GM18519 (cell line): ENCODE measurements around the gene SLC25A22.

ENCODE experiments used
- ATAC-seq: cut with Tn5 transposase; IDR thresholded peaks from one replicate; pipeline ENCODE4 v1.9.1; 2021; ENCODE audit warnings: mild to moderate bottlenecking, moderate library complexity; ENCODE audit not compliant: unreplicated experiment, low FRiP score

The SLC25A22 gene

GRCh38 chr11:776263-776560, 21.9 kb downstream of the SLC25A22 start:
- ATAC-seq = no peak

DNA sequence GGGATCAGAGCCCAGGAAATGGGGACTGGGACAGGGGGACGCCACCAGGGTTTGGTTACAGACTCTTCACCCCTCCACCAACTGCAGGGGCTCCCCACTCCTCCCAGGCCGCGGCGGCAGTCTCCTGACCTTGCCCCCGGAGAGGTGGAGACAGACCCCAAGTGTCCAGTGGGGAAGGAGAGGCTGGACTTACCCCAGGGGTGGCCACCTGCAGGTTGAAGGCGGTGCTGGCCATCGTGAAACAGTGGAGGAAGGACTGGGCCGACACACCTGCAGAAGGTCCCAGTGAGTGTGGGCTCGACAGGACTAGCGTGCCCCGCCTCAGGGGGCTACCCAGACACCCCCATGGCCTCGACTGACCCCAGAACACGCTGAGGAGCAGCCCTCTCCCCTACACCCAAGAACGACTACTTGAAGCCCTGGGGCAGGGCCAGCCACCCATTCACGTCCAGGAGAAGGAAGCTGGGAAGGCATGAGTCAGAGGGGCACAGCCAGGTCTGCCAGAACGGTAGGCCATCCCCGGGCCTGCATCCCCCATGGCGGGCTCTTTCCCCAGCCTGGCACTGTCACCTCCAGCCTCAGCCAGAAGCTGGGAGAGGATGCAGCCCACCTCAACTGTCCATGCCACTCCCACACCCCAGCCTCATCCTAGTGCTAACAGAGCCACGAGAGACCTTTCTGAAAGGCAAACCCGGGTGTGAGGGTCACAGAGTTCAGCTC, 23.0 kb downstream of the SLC25A22 start:
- ATAC-seq = no peak

- no peak for ATAC-seq
These were observed 24.3 kb downstream of the SLC25A22 start for GRCh38 chr11:773830-774229.

GRCh38 chr11:773425-773824, 24.7 kb downstream of the SLC25A22 start:
- ATAC-seq = no peak

- ATAC-seq = no peak
These were observed 25.4 kb downstream of the SLC25A22 start for GRCh38 chr11:772429-773390.

- no peak for ATAC-seq
These were observed 26.4 kb downstream of the SLC25A22 start for GRCh38 chr11:771617-772204.

DNA sequence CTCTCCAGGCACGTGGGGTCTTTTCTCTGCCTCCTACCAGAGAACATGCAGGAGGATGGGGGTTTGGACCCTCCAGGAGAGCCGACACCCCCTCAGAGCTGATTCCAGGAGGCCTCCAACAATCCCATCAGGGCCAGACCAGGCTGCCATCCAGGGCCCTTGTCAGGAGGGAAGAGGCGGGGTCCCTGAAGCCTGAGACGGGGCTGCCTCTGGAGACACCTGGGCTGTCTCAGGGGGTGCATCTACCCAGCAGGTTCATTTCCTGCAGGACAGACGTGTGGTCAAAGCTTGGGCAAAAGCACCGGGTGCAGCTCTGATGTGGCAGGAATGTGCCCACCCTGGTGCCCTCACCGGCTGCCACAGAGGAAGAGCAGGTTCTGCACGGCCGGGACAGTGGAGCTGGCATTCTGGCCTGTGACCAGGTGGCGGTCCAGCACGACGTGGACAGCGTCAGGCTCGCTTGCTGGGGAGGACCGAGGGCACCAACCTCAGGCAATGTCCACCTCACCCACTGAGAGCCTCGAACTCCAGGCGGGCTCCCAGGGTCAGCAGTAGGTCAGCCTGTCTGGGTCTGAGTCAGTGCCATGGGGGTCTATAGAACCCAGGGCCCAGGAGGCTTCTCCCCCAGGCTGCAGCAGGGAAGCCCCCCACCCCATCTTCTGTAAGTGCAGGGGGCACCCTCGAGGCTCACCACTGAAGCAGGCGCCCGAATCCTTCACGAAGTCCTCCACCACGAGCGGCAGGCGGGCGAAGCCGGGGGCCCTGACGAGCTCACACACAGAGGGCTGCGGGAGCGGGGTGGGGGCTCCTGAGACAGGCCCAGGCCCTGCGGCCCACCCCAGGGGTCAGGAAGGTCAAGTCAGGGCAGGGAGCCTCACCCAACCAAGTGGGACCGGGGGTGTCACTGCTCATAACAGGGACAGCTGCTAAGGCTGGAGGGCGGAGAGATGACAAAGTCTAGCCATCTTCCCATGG, 27.2 kb downstream of the SLC25A22 start:
- no peak for ATAC-seq

DNA sequence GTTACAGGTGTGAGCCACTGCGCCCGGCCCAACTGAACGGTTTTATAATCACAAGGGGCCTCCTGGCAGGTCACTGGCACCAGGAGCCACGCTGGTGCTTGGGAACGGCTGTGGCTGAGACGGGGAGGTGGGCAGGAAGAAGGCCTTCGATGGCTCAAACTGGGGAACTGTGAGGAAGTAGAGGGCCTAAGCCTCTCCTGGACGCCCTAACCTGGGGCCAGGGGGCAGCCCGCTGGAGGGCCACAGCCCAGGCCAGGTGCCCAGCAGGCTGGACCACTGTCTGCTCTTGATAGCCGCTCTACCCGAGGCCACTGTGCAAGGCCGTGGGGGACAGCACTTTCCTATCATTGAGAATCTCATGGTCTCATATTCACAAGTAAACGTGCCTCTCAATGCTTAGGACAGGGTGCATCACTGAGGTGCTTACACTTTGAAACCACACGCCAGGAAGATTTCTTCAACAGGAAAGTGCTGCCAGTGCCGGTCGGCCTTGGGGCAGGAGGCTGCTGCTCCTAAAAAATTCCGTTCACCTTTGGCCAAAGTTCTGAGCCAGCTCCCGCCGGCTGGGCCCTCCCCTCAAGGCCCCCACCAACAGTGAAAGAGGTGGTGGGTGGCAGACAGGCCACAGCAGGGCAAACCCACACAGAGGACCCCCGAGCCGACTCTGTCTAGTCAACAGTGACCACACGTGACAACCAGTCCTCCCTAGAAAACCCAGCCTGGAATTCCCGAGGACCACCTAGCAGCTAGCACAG, 28.0 kb downstream of the SLC25A22 start:
- ATAC-seq = no peak

DNA sequence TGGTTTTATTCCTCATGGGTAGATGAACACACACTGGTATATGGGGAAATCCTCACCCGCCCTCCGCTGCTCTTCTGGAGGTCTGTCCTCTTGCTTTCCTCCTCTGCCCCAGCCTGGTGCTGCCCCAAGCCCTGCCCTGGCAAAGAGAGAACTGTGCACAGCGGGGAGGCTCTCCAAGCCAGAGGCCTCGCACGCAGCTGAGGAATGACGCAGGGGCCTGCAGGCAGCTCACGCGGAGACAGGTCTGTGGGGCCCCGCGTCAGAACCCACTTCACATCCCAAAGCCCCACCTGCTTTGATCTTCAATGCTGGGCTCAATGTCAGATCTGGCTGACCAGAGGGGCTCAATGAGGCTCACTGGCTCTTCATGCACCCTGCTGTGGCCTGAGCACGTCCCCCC, 30.8 kb downstream of the SLC25A22 start:
- ATAC-seq = no peak

GRCh38 chr11:766936-767210, 31.2 kb downstream of the SLC25A22 start:
- no peak for ATAC-seq

GRCh38 chr11:766106-766935, 31.8 kb downstream of the SLC25A22 start:
- no peak for ATAC-seq

GRCh38 chr11:765802-766091, 32.3 kb downstream of the SLC25A22 start:
- ATAC-seq = no peak

- ATAC-seq = no peak
These were observed 32.9 kb downstream of the SLC25A22 start for GRCh38 chr11:765025-765801.

GRCh38 chr11:764322-765024, 33.6 kb downstream of the SLC25A22 start:
- ATAC-seq = no peak

DNA sequence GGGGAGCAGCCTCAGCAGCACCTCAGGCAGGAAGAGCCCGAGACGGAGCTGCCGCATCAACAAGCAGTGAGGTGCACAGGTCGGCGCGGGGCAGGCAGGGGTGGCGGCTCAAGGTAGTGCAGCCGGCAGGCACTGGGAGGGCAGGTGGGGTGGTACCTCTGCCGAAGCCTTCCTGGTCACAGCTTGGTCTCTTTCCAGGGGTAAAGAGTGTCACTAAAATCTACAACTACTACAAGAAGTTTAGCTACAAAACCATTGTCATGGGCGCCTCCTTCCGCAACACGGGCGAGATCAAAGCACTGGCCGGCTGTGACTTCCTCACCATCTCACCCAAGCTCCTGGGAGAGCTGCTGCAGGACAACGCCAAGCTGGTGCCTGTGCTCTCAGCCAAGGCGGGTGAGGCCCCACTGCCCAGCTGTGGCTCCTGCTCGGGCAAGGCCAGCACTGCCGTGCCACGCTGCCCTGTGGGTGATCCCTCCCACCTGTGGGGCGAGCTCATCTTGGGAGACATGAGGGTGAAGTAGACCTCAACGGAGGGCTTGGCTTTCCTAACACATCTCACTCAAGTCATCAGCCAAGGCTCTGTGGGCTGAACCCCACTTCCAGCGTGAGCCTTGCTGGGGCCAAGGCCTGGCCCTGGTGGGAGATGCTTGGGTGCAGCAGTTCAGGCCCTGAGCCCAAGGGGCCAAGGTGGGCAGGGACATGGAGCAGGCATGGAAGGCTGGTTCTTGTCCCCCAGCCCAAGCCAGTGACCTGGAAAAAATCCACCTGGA, 34.3 kb downstream of the SLC25A22 start:
- ATAC-seq = no peak

GRCh38 chr11:763073-763463, 35.0 kb downstream of the SLC25A22 start:
- ATAC-seq = no peak

GRCh38 chr11:762421-763072, 35.5 kb downstream of the SLC25A22 start:
- no peak for ATAC-seq
